Activated CD4-positive, alpha-beta T cell treated with anti-CD3 and anti-CD28 coated beads for 24 hours (primary cell): ENCODE data around the gene TMF1.

Experiments
- DNase-seq, 2 donors: peaks; one replicate each; pipeline ENCODE4 v3.0.0-alpha.2; 2020; ENCODE audit warnings: low read depth in 2 of 2

The TMF1 gene

GRCh38 chr3:68984011-68984530, 68.1 kb downstream of the TMF1 start:
- no peak for DNase-seq

GRCh38 chr3:68977486-68978167, 74.5 kb downstream of the TMF1 start:
- no peak for DNase-seq

GRCh38 chr3:68974711-68975110, 77.4 kb downstream of the TMF1 start:
- DNase-seq = no peak

GRCh38 chr3:68973639-68974038, 78.5 kb downstream of the TMF1 start:
- no peak for DNase-seq

GRCh38 chr3:68972358-68972979, 79.7 kb downstream of the TMF1 start:
- peak; percentile 0 to 16 for DNase-seq
